Ovary (tissue), 3 donors: ENCODE results near the gene REPS2.

Experiments
- POLR2A ChIP-seq: fragments of 450-650 bp; IDR thresholded peaks from one replicate; pipeline ENCODE4 v1.6.1; 2017; ENCODE audit warnings: antibody characterized with exemption, mild to moderate bottlenecking, moderate library complexity
- TF ChIP-seq, protein P1 (sequence below), 3 donors: fragments of 450-650 bp in 2 of 3; fragments of 200-600 bp in 1 of 3; IDR thresholded peaks; one replicate each; pipeline versions ENCODE4 v1.5.1 to v1.8.0; 2016 to 2022; ENCODE audit warnings: antibody characterized with exemption in 3 of 3, mild to moderate bottlenecking in 1 of 3
- donor health status: DM: no; HTN: no; CAD: no.

DNA sequence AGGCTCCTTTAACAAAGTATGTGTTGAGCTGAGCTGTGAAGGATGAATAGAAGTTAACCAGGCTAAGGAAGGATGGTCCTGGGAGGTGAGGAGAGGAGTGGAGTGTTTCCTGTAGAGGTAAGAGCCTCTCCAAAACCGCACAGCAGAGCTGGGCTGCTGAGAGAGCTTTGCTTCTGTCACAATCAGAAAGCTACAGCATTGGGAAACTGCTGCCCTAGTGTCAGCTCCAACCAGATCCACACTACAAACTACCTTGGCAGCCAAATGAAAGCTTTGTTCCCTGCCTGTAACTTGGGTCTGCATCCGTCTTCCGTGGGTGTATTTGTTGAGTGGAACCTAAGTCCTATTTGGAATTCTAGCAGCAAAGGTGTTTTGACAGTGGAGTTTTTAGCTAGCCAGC lies 91.8 kb downstream of the REPS2 start:
- no peak for TF ChIP-seq POLR2A
- TF ChIP-seq, protein P1, sequence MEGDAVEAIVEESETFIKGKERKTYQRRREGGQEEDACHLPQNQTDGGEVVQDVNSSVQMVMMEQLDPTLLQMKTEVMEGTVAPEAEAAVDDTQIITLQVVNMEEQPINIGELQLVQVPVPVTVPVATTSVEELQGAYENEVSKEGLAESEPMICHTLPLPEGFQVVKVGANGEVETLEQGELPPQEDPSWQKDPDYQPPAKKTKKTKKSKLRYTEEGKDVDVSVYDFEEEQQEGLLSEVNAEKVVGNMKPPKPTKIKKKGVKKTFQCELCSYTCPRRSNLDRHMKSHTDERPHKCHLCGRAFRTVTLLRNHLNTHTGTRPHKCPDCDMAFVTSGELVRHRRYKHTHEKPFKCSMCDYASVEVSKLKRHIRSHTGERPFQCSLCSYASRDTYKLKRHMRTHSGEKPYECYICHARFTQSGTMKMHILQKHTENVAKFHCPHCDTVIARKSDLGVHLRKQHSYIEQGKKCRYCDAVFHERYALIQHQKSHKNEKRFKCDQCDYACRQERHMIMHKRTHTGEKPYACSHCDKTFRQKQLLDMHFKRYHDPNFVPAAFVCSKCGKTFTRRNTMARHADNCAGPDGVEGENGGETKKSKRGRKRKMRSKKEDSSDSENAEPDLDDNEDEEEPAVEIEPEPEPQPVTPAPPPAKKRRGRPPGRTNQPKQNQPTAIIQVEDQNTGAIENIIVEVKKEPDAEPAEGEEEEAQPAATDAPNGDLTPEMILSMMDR (IDR thresholded peaks at IDR 0.05): no peak
